GM19324 (cell line): ENCODE measurements around the gene AUH.

Experiments used
- ATAC-seq: cut with Tn5 transposase; IDR thresholded peaks from one replicate; pipeline ENCODE4 v1.9.1; 2021; ENCODE audit warnings: mild to moderate bottlenecking, moderate library complexity; ENCODE audit not compliant: unreplicated experiment, low FRiP score

The AUH gene

DNA sequence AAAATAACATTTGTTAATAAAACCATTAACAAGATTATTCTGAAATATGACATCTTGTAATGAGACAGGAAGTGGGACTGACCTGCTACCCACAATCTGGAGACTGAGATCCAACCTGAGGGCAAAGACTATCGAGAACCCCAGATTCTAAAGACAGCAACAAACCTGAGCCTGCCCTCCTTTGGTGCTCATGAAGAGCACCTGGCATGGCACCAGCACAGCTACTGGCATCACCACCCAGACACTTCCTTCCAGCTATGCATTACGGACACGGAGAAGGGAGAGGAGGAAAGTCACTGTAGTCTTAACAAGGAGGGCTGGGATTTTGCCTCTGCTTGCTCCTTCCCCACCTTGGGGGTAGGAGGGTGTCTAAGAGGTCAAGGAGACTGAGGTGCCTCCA is 105.5 kb downstream of the AUH start:
- no peak for ATAC-seq

DNA sequence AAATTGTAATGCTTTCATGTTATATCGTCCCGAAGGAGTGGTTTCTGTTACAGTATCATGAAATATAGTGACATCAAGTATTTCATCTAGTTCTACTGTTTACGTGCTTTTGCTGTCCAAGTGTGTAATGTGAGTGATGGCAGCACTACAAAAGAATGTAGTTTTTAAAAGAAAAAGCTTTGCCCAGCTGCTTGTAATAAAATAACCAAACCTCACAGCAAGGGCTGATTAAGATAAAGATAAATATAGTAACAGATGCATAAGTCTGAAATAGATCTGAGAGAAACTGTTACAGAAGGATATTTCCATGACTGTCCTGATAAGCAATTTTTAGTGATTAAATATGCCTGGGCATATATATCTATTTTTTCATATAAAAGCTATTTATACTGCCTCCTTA is 106.4 kb downstream of the AUH start:
- no peak for ATAC-seq

DNA sequence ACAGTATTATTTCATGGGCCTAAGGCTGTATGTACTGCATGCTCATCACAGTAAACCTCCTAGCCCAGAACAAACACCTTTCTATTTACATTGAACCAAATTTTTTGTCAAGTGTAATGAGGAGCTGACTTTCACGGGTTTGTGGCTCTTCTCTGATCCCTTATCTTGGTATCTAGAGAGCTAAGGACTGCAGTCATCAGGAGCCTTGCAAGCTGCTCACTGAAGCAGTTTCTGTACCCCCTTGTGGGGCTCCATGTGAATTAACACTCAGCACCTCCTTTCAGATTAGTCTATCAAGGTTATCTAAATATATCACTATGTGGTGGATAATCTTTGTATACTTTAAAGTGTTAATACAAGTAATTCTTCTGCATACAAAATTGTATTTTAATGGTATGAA is 108.2 kb downstream of the AUH start:
- no peak for ATAC-seq

DNA sequence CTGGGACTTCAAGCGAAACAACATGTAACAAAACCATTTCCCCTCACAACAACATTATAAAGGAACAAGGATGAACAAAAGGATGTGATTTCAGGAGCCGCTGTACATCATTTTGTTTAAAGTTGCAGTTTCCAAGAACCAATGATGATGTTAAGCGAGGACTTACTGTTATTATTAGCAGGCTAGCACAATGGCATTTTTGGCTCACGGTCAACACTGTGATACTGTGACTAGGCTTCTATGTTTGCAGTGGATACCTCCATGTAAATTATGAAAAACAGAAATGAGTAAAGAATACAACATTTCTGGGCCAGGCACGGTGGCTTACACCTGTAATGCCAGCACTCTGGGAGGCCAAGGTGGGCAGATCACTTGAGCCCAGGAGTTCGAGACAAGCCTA is 113.0 kb downstream of the AUH start:
- no peak for ATAC-seq

DNA sequence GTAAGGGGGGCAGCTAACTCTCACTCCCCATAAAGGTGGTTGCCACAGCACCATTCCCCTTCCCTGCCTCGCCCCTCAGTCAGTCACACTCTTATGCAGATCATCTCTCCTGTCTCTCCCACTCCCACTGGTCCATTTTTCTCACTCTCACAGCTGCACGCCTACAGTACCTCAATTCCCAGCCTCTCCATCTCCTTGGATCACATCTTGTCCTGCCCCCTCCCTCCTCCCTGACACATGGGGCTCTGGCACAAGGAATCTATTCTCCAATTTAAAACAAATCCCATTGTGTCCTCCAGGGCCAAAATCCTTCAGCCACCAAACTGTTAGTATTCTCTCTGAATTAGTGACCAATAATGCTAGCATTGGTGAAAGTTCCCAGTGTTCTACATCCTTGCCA is 114.4 kb downstream of the AUH start:
- no peak for ATAC-seq

DNA sequence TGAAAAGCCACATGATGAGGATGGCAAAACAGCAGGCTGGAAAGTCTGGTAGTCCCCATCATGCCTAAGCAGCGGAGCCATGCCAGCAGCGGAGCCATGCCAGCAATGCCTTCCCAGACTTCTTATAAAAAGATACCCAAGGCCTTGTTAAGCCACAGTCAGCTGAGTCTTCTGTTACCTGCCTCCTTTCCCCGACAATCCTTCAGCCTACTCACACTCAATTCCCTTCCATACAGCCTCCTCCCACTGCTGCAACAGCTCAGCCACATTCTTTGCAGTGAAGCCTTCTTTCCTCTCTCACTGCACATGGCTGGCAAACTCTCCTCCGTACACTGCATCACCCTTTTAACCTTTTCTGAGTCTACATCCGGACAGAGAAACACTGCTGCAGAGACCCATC is 114.9 kb downstream of the AUH start:
- no peak for ATAC-seq

DNA sequence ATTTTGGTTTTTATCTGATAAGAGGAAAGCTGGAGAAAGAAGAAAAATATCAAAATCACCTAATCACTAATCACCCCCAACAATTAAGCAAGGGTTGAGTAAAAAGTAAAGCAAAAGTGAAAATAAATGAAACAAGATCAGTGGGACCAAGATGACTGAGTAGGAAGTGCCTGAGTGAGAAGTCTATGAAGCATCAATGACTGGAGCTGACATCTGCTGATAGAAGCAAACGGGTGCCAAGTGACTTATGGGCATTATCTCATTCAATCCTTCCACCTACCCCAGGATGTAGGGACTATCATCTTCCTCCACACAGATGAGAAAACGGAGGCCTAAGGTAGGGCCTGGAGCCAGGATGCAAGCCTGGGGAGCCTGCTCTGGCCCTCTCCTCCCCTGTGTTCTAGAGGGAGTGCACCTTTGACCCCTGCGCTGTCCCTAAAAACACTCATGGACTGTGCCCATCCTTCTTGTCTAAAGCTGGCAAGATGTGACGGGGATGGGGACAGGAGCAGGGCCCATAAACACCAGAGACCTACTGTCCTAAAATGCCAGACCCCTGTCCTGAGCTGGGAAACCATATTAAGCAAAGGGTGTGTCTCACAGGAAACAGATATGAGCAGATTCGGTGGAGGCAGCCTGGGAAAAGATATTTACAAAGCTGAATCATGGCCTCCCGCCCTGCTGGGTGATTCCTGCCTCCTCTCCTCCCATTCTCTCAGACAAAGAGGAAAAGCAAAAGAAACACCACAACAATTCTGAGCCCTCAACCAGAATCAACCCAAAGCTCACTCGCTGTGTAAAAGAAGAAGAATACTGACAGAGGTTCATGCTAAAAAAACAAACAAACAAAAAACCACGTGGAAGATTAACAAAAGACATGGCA is 116.0 kb downstream of the AUH start:
- ATAC-seq: no peak

DNA sequence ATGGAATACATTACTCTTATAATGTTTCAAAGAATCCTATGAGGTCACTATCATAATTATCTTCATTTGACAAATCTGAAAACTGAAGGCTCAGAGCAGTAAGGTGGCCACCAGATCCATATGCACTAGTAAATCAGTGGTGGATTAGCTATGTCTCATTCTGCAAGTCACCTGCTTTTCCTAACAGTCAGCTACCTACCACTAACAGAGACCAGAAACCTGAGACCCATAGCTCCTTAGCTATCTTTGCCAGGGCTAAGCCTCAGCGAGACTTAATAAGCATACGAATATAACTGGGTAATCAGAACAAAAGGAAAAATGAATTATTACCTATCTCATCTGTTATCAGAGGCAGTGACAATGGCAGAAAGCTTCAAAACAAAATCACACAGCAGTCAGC is 118.7 kb downstream of the AUH start:
- ATAC-seq: no peak

DNA sequence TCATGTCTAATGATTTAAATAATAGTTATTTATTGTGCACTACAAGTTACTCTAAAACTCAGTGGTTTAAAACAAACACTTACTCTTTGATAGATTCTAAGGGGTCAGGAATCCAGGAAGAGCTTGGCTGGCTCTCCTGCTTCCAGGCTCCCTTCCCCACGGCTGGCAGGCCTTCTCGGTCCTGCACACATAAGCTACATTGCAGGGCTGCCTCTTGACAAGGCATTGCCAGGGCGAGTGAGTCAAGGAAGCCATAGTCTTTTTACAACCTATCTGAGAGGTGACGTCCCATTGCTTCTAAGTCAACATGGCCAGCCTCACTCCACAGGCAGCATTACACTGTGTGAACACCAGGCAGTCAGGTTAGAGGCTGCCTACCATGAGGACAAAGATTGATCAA is 119.8 kb downstream of the AUH start:
- ATAC-seq: no peak

DNA sequence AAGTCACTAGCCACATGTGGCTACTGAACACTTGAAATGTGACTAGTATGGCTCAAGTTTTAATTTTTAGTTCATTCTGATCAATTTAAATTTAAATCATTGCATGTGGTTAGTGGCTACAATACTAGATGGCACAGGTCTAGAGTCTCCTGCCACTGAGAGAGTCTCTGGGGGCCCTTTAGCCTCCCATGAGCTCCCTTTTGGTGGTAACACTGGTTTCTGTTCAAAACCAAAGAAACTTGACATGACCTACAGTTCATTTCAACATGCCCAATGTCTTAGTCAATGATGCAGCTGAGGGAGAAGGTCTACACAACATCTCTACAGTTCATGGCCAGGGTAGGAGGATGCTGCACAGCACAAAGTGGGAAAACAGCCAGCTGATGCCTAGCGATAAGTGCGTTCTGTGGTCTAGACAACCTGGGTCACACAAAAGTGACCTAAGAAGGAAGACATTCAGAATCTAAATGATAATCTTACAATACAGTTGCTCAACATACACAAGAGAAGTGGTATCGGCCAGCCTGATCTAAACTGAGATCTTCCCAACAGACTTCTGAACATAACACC is 121.0 kb downstream of the AUH start:
- ATAC-seq: no peak

DNA sequence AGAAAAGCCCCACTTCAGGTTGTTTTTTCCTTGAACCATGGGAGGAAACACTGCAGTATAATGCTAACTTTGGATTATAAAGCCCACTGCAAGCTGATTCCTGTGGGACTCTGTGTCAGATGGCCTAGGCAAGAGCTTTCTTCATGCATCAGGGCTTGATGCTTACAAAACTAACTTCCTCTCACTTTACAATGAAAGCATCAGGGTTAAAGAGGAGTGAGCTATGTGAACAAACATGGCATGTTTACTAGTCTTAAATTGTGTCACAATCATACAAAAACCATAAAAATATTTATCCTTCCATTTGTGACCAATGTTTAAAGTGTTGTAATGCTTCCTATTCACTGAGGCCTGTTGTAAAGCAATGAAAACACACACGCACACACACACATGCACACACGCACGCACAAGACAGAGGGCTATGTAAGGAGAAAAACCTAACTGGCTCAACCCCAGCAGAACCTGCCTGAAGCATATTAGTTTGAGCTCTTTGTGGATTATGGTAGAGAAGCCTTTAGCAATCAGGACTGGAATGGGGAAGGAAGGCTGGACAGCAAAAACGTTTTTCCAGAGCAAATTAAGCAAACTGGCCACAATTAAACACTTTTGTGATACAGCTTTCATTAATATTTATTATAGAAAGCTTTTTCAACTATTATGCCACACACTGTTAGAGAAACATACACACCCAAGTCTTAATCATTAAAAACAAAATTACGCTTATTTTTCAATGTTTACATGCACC is 122.2 kb downstream of the AUH start:
- no peak for ATAC-seq

DNA sequence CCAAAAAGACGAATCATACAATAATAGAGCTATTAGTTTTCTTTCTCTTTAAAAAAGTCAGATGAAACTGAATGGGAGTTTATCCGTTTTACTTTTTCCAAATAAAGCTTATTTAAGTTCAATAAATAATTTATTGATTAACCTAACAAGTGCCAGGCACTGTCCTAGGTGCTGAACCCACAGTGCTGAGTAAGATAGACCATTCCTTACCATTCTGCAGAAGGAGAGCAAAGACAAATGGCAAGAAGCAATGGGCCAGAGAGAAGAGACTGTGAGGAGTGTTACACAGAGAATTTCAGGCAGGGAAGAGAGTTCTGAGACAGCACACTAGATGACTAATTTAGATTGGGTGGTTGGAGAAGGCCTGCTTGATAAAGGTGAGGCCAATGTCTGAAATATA is 127.2 kb downstream of the AUH start:
- no peak for ATAC-seq

DNA sequence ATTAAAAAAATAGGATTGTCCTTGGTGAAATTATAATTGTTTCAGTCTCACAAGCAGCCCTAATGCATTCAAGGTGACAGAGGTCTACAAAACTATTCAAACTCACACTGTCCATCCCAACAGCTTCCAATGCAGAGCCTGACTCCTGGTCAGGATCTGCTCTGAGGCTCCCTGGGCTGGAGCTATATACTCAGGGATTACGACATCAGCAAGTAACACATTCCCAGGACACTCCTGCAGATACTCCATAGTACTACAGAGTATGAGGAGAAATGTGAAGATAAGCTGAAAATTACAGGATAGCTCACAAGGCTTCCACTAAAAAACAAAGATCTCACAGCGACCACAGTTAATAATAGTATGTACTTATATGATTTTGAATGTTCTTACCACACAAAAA is 130.1 kb downstream of the AUH start:
- ATAC-seq: no peak

DNA sequence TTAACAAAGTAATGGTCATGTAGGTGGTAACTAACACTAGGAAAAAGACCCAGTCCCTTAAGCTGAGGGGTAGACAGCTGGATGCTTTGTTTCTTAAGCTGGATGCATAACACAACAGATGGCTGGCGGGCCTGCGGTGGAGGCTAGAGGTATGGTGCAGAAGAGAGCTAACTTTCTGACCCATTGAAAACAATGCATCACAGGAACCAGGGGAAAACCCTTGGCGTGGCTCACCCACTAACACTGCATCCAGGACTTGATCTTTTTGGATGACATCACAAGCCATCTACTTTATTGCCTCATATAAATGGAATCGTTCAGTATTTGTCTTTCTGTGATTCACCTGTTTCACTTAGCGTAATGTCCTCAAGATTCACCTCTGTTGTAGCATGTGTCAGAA is 138.7 kb downstream of the AUH start:
- no peak for ATAC-seq

DNA sequence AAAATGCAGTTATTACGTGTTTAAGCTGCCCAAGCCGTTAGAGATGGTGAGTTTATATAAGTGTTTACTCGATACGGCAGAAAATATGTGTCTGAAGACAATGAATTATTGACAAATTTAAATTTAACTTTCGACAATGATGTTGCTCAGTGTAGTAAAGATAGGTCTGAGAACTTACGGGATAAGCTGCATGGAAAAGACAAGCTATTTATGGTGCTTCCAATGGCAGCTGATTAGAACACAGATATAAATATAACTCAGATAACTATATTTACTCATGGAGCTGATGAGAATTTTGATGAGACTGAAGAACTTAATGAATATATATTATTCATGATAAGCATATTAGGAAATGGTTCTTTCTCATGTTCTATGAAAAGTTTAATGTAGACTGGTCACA is 139.3 kb downstream of the AUH start:
- ATAC-seq: no peak

DNA sequence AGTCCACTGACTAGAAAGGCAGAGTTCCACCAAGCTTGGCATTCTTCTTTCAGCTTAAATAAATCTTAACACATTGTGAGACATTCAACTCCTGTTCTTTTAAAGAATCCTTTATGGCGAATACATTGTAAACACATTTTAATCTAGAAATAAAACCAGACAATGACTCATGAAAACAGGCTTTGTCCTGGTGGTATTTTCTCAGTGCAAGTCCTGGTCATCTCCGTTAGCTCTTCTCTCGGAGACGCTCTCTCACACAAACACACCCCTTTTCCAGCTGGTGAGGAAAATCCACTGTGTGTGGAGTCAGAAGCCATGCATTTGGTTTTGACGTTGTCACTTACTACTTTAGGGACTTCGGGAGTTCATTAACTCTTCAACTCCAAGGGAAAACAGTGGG is 140.4 kb downstream of the AUH start:
- ATAC-seq: no peak

DNA sequence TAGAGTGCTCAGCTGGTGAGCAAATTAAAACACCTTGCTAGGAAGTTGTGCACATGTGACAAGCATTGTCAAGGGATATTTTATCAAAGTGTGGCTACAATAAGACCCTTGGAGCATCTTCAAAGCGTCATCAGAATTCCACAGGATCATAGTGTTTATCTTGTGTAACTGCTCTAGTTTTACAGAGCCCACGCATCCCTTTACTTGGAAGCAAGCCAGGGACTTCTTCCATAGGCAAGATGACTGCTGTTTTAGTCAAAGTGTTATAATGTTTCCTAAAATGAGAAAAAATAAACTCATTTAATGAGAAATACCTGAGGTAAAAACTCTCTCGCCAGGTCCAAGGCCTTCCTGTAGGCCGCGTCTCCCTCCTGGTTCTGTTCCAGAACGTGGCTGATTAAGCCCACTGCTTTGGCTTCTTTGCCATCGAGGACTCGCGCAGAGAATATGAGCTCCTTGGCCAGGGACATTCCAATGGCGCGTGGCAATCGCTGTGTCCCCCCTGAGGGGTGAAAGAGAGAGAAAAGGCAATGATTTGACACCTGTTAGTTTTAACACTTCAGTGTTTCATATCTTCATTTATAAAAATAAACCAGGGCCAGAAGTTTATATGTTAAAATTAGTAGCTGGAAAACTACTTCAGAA is 141.1 kb downstream of the AUH start:
- no peak for ATAC-seq

DNA sequence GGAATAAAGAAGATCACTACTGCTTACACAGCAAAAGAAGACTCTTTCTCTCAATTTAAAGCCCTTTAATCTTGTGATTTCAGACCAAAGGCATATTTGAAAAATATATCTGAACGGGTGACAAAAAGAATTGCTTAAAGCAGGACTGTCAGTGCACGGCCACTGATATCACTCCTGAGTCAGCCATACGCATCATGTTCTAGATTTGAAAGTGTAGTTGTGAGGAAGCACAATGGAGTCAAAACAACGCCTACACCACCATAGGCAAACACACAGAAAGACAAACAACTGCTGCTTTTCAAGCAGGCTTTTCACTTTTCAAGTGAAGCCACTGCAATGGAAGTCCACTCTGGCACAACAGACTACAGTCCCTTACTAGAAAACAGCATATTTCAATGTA is 141.7 kb downstream of the AUH start:
- ATAC-seq: no peak

DNA sequence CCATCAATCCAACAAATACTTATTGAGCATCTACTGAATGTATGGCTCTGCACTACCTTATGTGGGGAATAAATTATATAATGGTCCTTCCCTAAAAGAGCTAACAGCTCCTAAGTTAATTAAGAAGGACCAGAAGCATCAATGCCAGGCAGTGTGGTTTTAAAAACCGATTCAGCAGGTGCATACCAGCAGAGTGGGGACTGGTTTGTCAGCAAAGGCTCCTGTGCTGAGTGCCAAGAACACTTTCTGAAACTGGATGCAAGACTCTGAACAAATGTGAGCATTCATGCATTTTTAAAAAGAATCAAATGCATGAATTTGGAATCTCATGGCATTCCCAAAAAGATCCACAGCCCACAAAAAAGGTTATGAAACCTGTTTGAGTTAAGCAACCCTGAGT is 142.2 kb downstream of the AUH start:
- no peak for ATAC-seq

DNA sequence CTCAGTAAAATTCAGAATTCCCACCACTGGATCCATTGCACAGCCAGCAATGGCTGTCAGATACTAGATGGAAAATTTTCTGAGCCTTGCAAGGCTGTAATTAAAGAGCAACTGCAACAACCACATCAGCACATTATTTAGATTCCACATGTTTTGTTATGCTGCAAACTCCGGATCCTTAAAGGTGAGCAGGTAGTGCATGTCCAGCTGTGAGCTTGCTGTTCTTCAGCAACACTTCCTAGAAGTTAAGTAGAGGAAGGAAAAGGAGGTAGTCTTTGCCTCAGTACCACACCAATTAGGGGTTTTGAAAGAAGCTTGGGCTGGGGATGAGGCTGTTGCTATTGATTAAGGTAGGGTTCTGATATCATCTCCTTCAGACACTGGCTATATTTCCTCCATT is 144.3 kb downstream of the AUH start:
- no peak for ATAC-seq

DNA sequence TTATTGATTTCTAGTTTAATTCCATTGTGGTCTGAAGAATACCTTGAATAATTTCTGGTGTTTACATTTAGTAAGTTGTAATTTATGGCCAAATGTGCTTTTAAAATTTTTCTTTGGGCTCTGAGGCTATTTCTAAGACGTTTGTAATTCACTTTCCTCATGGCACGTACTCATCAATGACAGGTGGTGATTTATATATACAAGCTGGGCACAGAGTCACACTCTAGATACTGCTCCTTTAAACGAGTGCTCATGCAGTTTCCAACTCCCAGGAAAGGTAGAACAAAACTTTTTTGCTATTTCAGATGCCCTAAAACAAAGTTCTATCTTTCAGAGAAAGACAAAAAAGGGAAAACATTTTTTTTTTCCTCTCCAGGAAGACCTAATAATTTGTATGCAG is 146.9 kb downstream of the AUH start:
- ATAC-seq: no peak
